Stimulated activated CD4-positive, alpha-beta T cell treated with anti-CD3 and anti-CD28 coated beads, TNF-alpha, amount 100 ng/mL, for 48 hours (primary cell): ENCODE measurements around the gene ZNF652.

Experiments used
- DNase-seq, 3 donors: peaks; one replicate each; pipeline ENCODE4 v3.0.0-alpha.2; 2020; ENCODE audit warnings: low read depth in 3 of 3

ZNF652 gene

GRCh38 chr17:49358641-49359247 lies 3.3 kb downstream of the ZNF652 start:
- DNase-seq: no peak

DNA sequence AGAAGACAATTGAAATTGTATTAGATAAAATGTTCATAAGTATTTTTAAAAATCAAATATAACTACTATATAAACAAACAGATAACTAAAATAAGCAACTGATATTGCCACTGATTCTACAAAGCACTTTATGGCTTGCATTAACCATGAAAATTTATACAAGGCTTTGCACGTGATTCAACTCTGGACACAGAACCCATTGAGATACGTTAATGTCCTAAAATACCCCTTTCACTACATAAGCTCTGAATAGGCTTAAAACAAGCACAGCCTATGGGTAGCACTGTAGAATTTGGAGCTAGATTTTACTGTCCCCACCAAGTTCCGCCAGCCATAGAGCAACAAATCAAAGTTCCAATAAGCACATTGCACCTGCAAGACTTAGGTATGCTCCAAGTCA lies 4.5 kb downstream of the ZNF652 start:
- no peak for DNase-seq

- DNase-seq: no peak
Measured at GRCh38 chr17:49356320-49356719, 5.7 kb downstream of the ZNF652 start.

DNA sequence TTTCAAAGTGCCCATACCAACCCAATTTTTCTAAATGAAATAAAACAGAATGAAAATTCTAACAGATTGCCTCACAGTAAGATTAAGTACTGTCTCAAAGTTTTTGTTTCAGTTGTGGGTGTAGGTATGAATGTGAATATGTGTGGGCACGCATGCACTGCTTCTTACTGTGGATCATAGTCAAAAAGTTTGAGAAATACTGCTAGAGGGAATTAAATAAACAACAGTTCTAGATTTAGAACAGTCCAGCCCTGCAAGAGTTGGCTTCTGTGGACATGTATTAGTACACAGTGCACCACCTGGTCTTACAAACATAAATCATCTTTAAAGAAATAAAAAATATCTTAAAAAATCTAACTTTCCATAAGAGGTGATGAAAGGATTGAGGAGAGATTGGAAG lies 8.4 kb downstream of the ZNF652 start:
- DNase-seq: no peak

GRCh38 chr17:49352587-49353154 lies 9.4 kb downstream of the ZNF652 start:
- DNase-seq: no peak

- DNase-seq: no peak
Measured at GRCh38 chr17:49351572-49352140, 10.4 kb downstream of the ZNF652 start.

DNA sequence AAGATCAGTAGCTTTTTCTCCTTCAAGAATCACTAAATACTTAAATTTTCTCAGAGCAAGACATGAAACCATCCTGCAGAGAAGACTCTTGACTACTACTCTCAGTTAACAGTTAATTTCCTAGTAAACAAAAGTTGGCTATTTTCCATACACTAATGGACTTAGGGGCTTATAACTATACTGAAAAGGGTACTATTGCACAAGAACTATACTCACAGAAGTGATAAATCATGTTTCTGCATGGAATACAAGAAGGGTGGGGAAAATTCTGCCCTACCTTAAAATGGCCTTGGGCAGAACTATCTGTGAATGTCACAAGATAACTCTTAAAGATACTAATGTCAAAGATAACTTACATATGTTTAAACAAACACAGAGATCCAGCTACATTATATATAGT lies 12.5 kb downstream of the ZNF652 start:
- DNase-seq: no peak

DNA sequence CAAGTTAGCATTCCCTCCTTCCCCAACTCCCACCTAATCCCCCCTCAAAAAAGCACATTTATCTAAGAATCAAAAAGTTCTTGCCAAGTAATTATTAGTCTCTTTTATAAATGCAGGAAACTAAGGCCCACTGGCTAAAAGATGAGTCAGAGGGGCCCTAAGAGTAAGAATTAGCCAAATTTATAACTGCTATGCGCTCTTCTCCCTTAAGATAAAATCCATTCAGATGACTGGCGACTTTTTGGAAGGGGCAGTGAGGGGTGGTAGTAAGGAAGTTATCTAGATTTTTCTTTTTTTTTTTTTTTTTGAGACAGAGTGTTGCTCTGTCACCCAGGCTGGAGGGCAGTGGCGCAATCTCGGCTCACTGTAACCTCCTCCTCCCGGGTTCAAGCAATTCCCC lies 17.1 kb downstream of the ZNF652 start:
- no peak for DNase-seq

DNA sequence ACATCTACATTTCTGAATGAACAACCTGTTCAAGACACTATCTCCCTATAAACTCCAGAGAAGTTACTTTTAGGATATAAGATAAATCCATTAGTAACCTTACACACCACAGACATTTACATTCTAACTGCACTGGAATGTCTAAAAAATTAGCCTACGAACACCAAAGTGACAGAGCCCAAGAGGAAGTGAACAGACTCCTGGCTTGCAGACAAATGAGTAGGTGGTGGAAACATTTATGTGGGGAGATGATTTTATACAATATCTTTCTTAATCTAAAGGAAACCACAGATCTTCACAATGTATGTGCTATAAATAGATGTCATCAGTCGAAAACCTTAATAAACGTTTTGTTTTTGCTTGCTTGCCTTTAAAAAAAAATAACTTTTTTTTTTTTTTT lies 18.8 kb downstream of the ZNF652 start:
- no peak for DNase-seq

- no peak for DNase-seq
Measured at GRCh38 chr17:49342575-49342936, 19.5 kb downstream of the ZNF652 start.

GRCh38 chr17:49341356-49341755 lies 20.7 kb downstream of the ZNF652 start:
- no peak for DNase-seq

- DNase-seq: no peak
Measured at GRCh38 chr17:49339354-49339753, 22.7 kb downstream of the ZNF652 start.

GRCh38 chr17:49338883-49339282 lies 23.2 kb downstream of the ZNF652 start:
- DNase-seq: no peak

DNA sequence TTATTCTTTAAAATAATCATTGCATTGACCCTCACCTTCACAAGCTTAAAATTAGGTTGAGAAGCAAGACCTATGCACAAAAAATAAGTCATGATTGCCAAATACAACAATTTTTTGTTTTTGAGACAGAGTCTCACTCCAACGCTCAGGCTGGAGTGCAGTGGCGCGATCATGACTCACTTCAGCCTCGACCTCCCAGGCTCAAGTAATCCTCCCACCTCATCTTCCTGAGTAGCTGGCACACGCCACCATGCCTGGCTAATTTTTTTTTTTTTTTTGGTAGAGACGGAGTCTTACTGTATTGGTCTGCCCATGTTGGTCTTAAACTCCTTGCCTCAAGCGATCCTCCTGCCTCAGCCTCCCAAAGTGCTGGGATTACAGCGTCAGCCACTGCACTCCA lies 24.2 kb downstream of the ZNF652 start:
- no peak for DNase-seq

- DNase-seq: no peak
Measured at GRCh38 chr17:49334744-49335512, 27.1 kb downstream of the ZNF652 start.

DNA sequence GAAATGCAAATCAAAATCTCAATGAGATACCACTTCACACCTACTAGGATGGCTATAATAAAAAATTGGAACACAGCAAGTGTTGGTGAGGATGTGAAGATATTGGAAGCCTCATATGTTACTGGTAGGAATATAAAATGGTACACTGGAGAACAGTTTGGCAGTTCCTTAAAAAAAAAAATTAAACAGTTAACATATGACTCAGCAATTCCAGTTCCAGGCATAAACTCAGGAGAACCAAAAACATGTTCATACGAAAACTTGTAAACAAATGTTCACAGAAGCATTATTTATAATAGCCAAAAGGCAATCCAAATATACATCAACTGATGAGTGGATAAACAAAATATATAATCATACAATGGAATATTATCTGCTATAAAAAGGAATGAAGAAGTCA lies 28.2 kb downstream of the ZNF652 start:
- DNase-seq: no peak

DNA sequence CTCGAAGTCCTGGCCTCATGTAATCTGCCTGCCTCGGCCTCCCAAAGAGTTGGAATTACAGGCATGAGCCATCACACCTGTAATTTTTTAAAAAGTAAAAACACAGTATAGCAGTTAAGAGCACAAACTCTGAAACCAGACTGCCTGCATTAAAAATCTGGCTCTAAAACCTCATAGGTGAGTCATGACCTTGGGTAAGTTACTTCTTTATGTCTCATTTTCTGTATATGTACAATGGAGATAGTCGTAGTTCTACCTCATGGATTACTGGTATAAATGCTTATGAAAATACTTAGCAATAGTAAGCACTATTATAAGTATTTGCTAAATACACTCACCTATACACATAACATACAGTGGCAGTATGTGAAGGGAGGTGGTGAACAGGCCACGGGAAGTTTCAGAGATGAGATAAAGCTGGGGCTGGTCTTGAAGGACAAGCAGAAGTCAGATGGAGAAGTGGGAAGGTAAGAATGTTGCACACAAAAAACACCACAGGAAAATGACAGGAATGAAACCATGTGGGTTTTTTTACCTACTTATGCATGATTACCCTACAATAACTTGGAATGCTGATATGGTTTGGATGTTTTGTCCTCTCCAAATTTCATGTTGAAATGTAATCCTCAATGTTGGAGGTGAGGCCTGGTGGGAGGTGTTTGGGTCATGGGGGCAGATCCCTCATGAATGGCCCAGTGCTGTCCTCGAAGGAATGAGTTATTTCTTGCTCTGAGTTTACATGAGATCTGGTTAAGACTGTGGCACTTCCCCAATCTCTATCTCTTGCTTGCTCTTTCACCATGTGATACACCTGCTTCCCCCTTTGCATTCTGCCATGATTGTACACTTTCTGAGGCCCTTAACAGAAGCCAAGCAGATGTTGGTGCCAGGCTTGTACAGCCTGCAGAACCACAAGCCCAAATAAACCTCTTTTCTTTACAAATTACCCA lies 33.9 kb downstream of the ZNF652 start:
- no peak for DNase-seq

DNA sequence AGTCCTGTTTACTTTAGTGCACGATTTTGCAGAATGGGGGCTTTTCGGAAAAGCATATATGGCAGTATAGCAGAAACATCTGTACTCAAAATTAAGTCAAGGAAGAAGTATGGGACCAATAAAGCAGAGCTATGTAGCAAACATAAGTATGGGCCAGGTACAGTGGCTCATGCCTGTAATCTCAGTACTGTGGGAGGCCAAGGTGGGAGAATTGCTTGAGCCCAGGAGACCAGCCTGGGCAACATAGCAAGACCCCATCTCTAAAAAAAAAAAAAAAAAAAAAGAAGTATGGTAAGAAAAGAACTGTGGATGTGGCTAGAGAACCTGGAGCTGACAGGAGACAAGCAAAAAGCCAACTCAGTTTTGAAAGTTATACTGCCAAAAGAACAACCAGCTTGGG lies 36.1 kb downstream of the ZNF652 start:
- DNase-seq: no peak

GRCh38 chr17:49318435-49318965 lies 43.5 kb downstream of the ZNF652 start:
- DNase-seq: no peak

DNA sequence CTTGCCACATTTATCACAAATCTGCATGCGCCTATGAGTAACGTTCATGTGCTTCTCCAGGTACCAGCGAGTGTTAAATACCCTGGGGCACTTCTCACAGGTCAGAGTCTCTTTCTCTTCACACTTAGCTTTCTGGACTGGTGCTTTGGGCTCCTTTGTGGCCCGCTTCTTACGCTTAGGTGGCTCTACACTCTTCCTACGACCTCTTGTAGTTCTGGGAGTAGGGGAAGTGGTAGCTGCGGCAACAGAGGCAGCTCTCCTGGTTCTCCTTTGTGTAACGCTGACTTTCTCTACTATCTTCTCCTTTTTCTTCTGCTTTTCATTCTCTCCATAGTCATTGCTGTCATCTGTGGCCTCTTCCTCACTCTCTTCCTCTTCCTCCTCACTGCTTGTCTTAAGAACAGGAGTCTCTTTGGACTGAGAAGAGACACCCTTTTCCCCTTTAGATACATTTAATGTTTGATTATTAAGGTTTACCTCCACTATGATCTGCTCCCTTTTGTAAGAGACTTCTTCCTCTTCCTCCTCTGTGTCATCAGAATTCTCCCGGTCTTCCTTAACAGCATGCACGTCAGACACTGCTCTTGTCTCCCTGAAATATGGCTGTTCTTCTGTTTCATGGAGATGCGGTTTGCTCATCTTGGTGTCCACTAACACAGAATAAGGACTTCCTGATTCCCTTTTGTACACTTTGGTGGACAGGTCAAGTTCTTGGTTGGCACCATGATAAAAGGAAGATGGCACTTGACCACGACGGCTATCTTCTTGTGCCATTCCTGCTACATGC lies 45.0 kb downstream of the ZNF652 start:
- no peak for DNase-seq

GRCh38 chr17:49316258-49316570 lies 45.8 kb downstream of the ZNF652 start:
- no peak for DNase-seq
